ENCODE results near the gene COL25A1.
"Not testable (repeated sequence)": the region's sequence is repeated elsewhere in the genome, so short reads cannot be mapped to it uniquely, and the experiment has no call there.

The COL25A1 gene

GRCh38 chr4:109078724-109079123 lies 223.7 kb downstream of the COL25A1 start:
- Histone ChIP-seq H3K9ac (no peak overlapping the region), H3K36me3 (no peaks in the 10 kb centered on the region), H3K4me2 (no peak overlapping the region), H4K20me1 (no peaks in the 10 kb centered on the region), H3K4me3 (no peak overlapping the region), H3K27ac (no peak overlapping the region), H3K4me1 (no peaks in the 10 kb centered on the region), H3K27me3 (no peaks in the 10 kb centered on the region), H3K9me3 (0 out of 2 replicates have a peak, but pooled peaks cover 4% of the 10 kb centered on the region)
- TF ChIP-seq Cebpa-rat (IDR thresholded peaks at IDR 0.05) = no peak

- Histone ChIP-seq H4K20me1 (no peaks in the 10 kb centered on the region), H3K9ac (no peak overlapping the region), H3K27ac (no peak overlapping the region), H3K4me2 (no peak overlapping the region), H3K36me3 (no peaks in the 10 kb centered on the region), H3K27me3 (no peaks in the 10 kb centered on the region), H3K4me3 (no peak overlapping the region), H3K4me1 (no peaks in the 10 kb centered on the region), H3K9me3 (0 out of 2 replicates have a peak, but pooled peaks cover 5% of the 10 kb centered on the region)
- TF ChIP-seq Cebpa-rat (IDR thresholded peaks at IDR 0.05) = no peak
These were observed 225.0 kb downstream of the COL25A1 start for GRCh38 chr4:109077505-109077904.

GRCh38 chr4:109076709-109077108 lies 225.7 kb downstream of the COL25A1 start:
- H3K27ac ChIP-seq = not testable (repeated sequence)

GRCh38 chr4:109075621-109076020 lies 226.8 kb downstream of the COL25A1 start:
- Histone ChIP-seq H3K4me1 (no peaks in the 10 kb centered on the region), H4K20me1 (no peaks in the 10 kb centered on the region), H3K36me3 (no peaks in the 10 kb centered on the region), H3K4me2 (no peak overlapping the region), H3K9me3 (0 out of 2 replicates have a peak, but pooled peaks cover 5% of the 10 kb centered on the region), H3K27me3 (no peaks in the 10 kb centered on the region), H3K9ac (no peak overlapping the region), H3K27ac (no peak overlapping the region), H3K4me3 (no peak overlapping the region)
- TF ChIP-seq Cebpa-rat (IDR thresholded peaks at IDR 0.05) = no peak

More at GRCh38 chr4:109076709-109077108, 225.7 kb downstream of the COL25A1 start:
- H3K27me3 ChIP-seq, H3K9me3 ChIP-seq, H4K20me1 ChIP-seq, H3K36me3 ChIP-seq, H3K4me1 ChIP-seq, H3K9ac ChIP-seq, H3K4me3 ChIP-seq, H3K4me2 ChIP-seq: not testable (repeated sequence)

- Histone ChIP-seq H3K36me3 (no peaks in the 10 kb centered on the region), H3K27me3 (no peaks in the 10 kb centered on the region), H3K4me1 (no peaks in the 10 kb centered on the region), H4K20me1 (no peaks in the 10 kb centered on the region), H3K4me3 (no peak overlapping the region), H3K9ac (no peak overlapping the region), H3K4me2 (no peak overlapping the region), H3K9me3 (0 out of 2 replicates have a peak, but pooled peaks cover 5% of the 10 kb centered on the region), H3K27ac (no peak overlapping the region)
- TF ChIP-seq Cebpa-rat (IDR thresholded peaks at IDR 0.05) = peak; percentile 79
These were observed 229.9 kb downstream of the COL25A1 start for GRCh38 chr4:109072595-109072994.

GRCh38 chr4:109070677-109071076 lies 231.8 kb downstream of the COL25A1 start:
- not testable (repeated sequence) for H3K27me3 ChIP-seq, H3K9ac ChIP-seq, H3K4me1 ChIP-seq, H3K27ac ChIP-seq, H3K4me3 ChIP-seq, H3K36me3 ChIP-seq, H3K9me3 ChIP-seq, H3K4me2 ChIP-seq, H4K20me1 ChIP-seq

GRCh38 chr4:109067508-109068235 lies 234.8 kb downstream of the COL25A1 start:
- H3K4me3 ChIP-seq = no peak overlapping the region
- no peaks in the 10 kb centered on the region for H3K4me1 ChIP-seq
- H4K20me1 ChIP-seq = no peaks in the 10 kb centered on the region
- no peaks in the 10 kb centered on the region for H3K9me3 ChIP-seq
- H3K27ac ChIP-seq = no peak overlapping the region
- no peaks in the 10 kb centered on the region for H3K36me3 ChIP-seq
- H3K9ac ChIP-seq = no peak overlapping the region
- H3K27me3 ChIP-seq = no peaks in the 10 kb centered on the region
- no peak for TF ChIP-seq Cebpa-rat (IDR thresholded peaks at IDR 0.05)
- no peak overlapping the region for H3K4me2 ChIP-seq

GRCh38 chr4:109065006-109065405 lies 237.5 kb downstream of the COL25A1 start:
- no peaks in the 10 kb centered on the region for H3K36me3 ChIP-seq
- no peaks in the 10 kb centered on the region for H3K9me3 ChIP-seq
- no peak overlapping the region for H3K4me3 ChIP-seq
- TF ChIP-seq Cebpa-rat (IDR thresholded peaks at IDR 0.05) = no peak
- H3K4me2 ChIP-seq = no peak overlapping the region
- H3K9ac ChIP-seq = no peak overlapping the region
- no peak overlapping the region for H3K27ac ChIP-seq
- no peaks in the 10 kb centered on the region for H3K4me1 ChIP-seq
- H3K27me3 ChIP-seq = no peaks in the 10 kb centered on the region
- no peaks in the 10 kb centered on the region for H4K20me1 ChIP-seq

GRCh38 chr4:109053257-109053656 lies 249.2 kb downstream of the COL25A1 start:
- H4K20me1 ChIP-seq = no peaks in the 10 kb centered on the region
- no peak overlapping the region for H3K27ac ChIP-seq
- TF ChIP-seq Cebpa-rat (IDR thresholded peaks at IDR 0.05) = no peak
- no peaks in the 10 kb centered on the region for H3K4me1 ChIP-seq
- no peaks in the 10 kb centered on the region for H3K36me3 ChIP-seq
- no peak overlapping the region for H3K4me3 ChIP-seq
- no peak overlapping the region for H3K4me2 ChIP-seq
- H3K9me3 ChIP-seq = no peaks in the 10 kb centered on the region
- H3K9ac ChIP-seq = no peak overlapping the region
- no peaks in the 10 kb centered on the region for H3K27me3 ChIP-seq

GRCh38 chr4:109052821-109053220 lies 249.6 kb downstream of the COL25A1 start:
- Histone ChIP-seq H3K27me3 (no peaks in the 10 kb centered on the region), H3K4me2 (no peak overlapping the region), H3K9ac (no peak overlapping the region), H4K20me1 (no peaks in the 10 kb centered on the region), H3K27ac (no peak overlapping the region), H3K9me3 (no peaks in the 10 kb centered on the region), H3K36me3 (no peaks in the 10 kb centered on the region), H3K4me3 (no peak overlapping the region), H3K4me1 (no peaks in the 10 kb centered on the region)
- no peak for TF ChIP-seq Cebpa-rat (IDR thresholded peaks at IDR 0.05)

- Histone ChIP-seq H3K9me3 (no peaks in the 10 kb centered on the region), H3K36me3 (no peaks in the 10 kb centered on the region), H3K4me3 (no peak overlapping the region), H3K4me1 (no peaks in the 10 kb centered on the region), H3K27ac (no peak overlapping the region), H3K4me2 (no peak overlapping the region), H3K27me3 (no peaks in the 10 kb centered on the region), H4K20me1 (no peaks in the 10 kb centered on the region), H3K9ac (no peak overlapping the region)
- TF ChIP-seq Cebpa-rat (IDR thresholded peaks at IDR 0.05) = no peak
These were observed 251.4 kb downstream of the COL25A1 start for GRCh38 chr4:109051054-109051453.

Measured in BLaER1 (cell line).